IMR-90 (cell line): ENCODE measurements around the gene PDCL3. TPM values are rescaled to one million over a fixed set of nuclear protein-coding genes. Genes with fewer than 3 reads are reported as not detected.

Experiments
- ATAC-seq: fragments of 200-7000 bp; cut with Tn5 transposase; 2 replicates; pipeline ENCODE4 v1.9.1; 2020; ENCODE audit warnings: low read depth, mild to moderate bottlenecking, moderate library complexity
- BruUV-seq: library from RNA; stranded (reverse); fragments of 400-500 nt; replicated peaks from 2 replicates; lab custom pipeline; 2021; lab: Mats Ljungman, UMichigan
- CTCF ChIA-PET: fragments of 300-600 bp; formaldehyde crosslinking; extraction: SDS; loops from one replicate; lab custom pipeline; 2021; ENCODE audit warnings: antibody characterized with exemption; lab: Yijun Ruan, JAX
- POLR2A ChIA-PET: fragments of 300-600 bp; sonication (Branson Sonifier 250); formaldehyde crosslinking; loops from one replicate; lab custom pipeline; 2022; ENCODE audit warnings: antibody characterized with exemption; ENCODE audit not compliant: unreplicated experiment; lab: Charles Lee
- DNase-seq: peaks from one replicate; pipeline ENCODE4 v3.0.0; 2013
- H2AFZ ChIP-seq: replicated peaks from 2 replicates; pipeline ENCODE3; 2013; ENCODE audit warnings: low read length, mild to moderate bottlenecking; ENCODE audit not compliant: poor library complexity
- H2AK5ac ChIP-seq: 2 replicates; pipeline ENCODE4 v1.6.1; 2013; ENCODE audit warnings: low read depth, low read length, inconsistent platforms
- H2AK9ac ChIP-seq: replicated peaks from 2 replicates; pipeline ENCODE3; 2013; ENCODE audit warnings: mild to moderate bottlenecking, low read depth, low read length, moderate library complexity; ENCODE audit not compliant: poor library complexity
- H2BK120ac ChIP-seq: 2 replicates; pipeline ENCODE4 v1.6.1; 2013; ENCODE audit warnings: low read depth, low read length, inconsistent platforms
- H2BK15ac ChIP-seq: 3 replicates; pipeline ENCODE4 v1.6.1; 2013; ENCODE audit warnings: low read depth, low read length, inconsistent platforms
- H2BK20ac ChIP-seq: 2 replicates; pipeline ENCODE4 v1.6.1; 2013; ENCODE audit warnings: low read depth, mild to moderate bottlenecking, inconsistent platforms, low read length, moderate library complexity
- H2BK5ac ChIP-seq: 2 replicates; pipeline ENCODE4 v1.6.1; 2013; ENCODE audit warnings: mild to moderate bottlenecking, low read depth, low read length, inconsistent platforms; ENCODE audit not compliant: poor library complexity, severe bottlenecking
- H3K14ac ChIP-seq: replicated peaks from 2 replicates; pipeline ENCODE4 v1.6.1; 2013; ENCODE audit warnings: low read depth, low read length, inconsistent platforms
- H3K18ac ChIP-seq: 2 replicates; pipeline ENCODE4 v1.6.1; 2013; ENCODE audit warnings: low read depth, low read length, control low read depth
- H3K23ac ChIP-seq: 2 replicates; pipeline ENCODE4 v1.6.1; 2013; ENCODE audit warnings: low read depth, low read length, inconsistent platforms
- H3K27ac ChIP-seq: 2 replicates; pipeline ENCODE4 v1.5.1; 2013; ENCODE audit warnings: mild to moderate bottlenecking, control low read depth, low read length; ENCODE audit not compliant: insufficient read depth
- H3K27me3 ChIP-seq: 2 replicates; pipeline ENCODE4 v1.6.1; 2013; ENCODE audit warnings: low read length; ENCODE audit not compliant: control insufficient read depth, insufficient read depth
- H3K36me3 ChIP-seq: 2 replicates; pipeline ENCODE4 v1.6.1; 2013; ENCODE audit warnings: low read length, mixed read lengths; ENCODE audit not compliant: control insufficient read depth, insufficient read depth
- H3K4ac ChIP-seq: 2 replicates; pipeline ENCODE4 v1.6.1; 2013; ENCODE audit warnings: low read depth, low read length, inconsistent platforms
- H3K4me1 ChIP-seq: 2 replicates; pipeline ENCODE4 v1.6.1; 2013; ENCODE audit warnings: low read length, mixed read lengths; ENCODE audit not compliant: control insufficient read depth, insufficient read depth
- H3K4me2 ChIP-seq: 2 replicates; pipeline ENCODE4 v1.6.1; 2013; ENCODE audit warnings: low read depth, mild to moderate bottlenecking, control low read depth, low read length, moderate library complexity
- H3K4me3 ChIP-seq: 2 replicates; pipeline ENCODE4 v1.5.1; 2013; ENCODE audit warnings: low read depth, mild to moderate bottlenecking, control low read depth, low read length, moderate library complexity; ENCODE audit not compliant: insufficient read depth
- H3K56ac ChIP-seq: 2 replicates; pipeline ENCODE4 v1.6.1; 2013; ENCODE audit warnings: low read length, inconsistent platforms; ENCODE audit not compliant: insufficient read depth; ENCODE audit errors: extremely low read depth
- H3K79me1 ChIP-seq, 2 experiments: 2 replicates each; pipeline ENCODE4 v1.6.1; 2013; ENCODE audit warnings: low read length in 2 of 2, inconsistent platforms in 1 of 2, low read depth in 1 of 2
- H3K9ac ChIP-seq: 2 replicates; pipeline ENCODE4 v1.6.1; 2013; ENCODE audit warnings: low read depth, low read length, control low read depth
- H3K9me1 ChIP-seq: 2 replicates; pipeline ENCODE4 v1.6.1; 2013; ENCODE audit warnings: low read length, inconsistent platforms; ENCODE audit not compliant: insufficient read depth
- H3K9me3 ChIP-seq: 2 replicates; pipeline ENCODE4 v1.6.1; 2013; ENCODE audit warnings: low read length; ENCODE audit not compliant: control insufficient read depth, insufficient read depth
- H4K20me1 ChIP-seq: 2 replicates; pipeline ENCODE4 v1.6.1; 2013; ENCODE audit warnings: low read length, inconsistent platforms; ENCODE audit not compliant: insufficient read depth
- H4K5ac ChIP-seq: 2 replicates; pipeline ENCODE4 v1.6.1; 2013; ENCODE audit warnings: mild to moderate bottlenecking, low read depth, low read length, control low read depth
- H4K8ac ChIP-seq, 2 experiments: 2 replicates each; pipeline ENCODE4 v1.6.1; 2013; ENCODE audit warnings: low read depth in 2 of 2, low read length in 2 of 2, control low read depth in 1 of 2, inconsistent platforms in 1 of 2
- H4K91ac ChIP-seq: 2 replicates; pipeline ENCODE4 v1.6.1; 2013; ENCODE audit warnings: low read depth, low read length, inconsistent platforms; ENCODE audit not compliant: insufficient read depth
- BHLHE40 ChIP-seq: fragments of 150-350 bp; IDR thresholded peaks from 2 replicates; pipeline ENCODE4 v1.6.1; 2016; ENCODE audit warnings: mild to moderate bottlenecking, low read depth, low read length
- CEBPB ChIP-seq: IDR thresholded peaks from 2 replicates; pipeline ENCODE4 v1.6.1; 2012; ENCODE audit warnings: low read depth, low read length, improper control_type of control experiment
- CHD1 ChIP-seq: IDR thresholded peaks from 2 replicates; pipeline ENCODE4 v1.6.1; 2012; ENCODE audit warnings: low read depth, low read length, improper control_type of control experiment
- CTCF ChIP-seq: conservative IDR thresholded peaks from 2 replicates; pipeline ENCODE4 v1.5.1; 2012; ENCODE audit warnings: mild to moderate bottlenecking, low read depth, low read length, improper control_type of control experiment
- ELK1 ChIP-seq: fragments of 150-350 bp; IDR thresholded peaks from 2 replicates; pipeline ENCODE4 v1.6.1; 2016; ENCODE audit warnings: low read depth, mild to moderate bottlenecking, low read length, moderate library complexity, borderline replicate concordance
- FOS ChIP-seq: fragments of 150-350 bp; IDR thresholded peaks from 2 replicates; pipeline ENCODE4 v1.6.1; 2016; ENCODE audit warnings: low read depth, low read length
- MAFK ChIP-seq: IDR thresholded peaks from 2 replicates; pipeline ENCODE4 v1.6.1; 2012; ENCODE audit warnings: low read depth, low read length, improper control_type of control experiment
- MAZ ChIP-seq: IDR thresholded peaks from 2 replicates; pipeline ENCODE4 v1.6.1; 2012; ENCODE audit warnings: low read depth, mild to moderate bottlenecking, low read length, improper control_type of control experiment, moderate library complexity, borderline replicate concordance
- MXI1 ChIP-seq: IDR thresholded peaks from 2 replicates; pipeline ENCODE4 v1.6.1; 2012; ENCODE audit warnings: low read depth, mild to moderate bottlenecking, low read length, moderate library complexity, borderline replicate concordance
- NFE2L2 ChIP-seq: fragments of 150-350 bp; IDR thresholded peaks from 2 replicates; pipeline ENCODE4 v1.6.1; 2016; ENCODE audit warnings: low read depth, mild to moderate bottlenecking, low read length
- POLR2A ChIP-seq: IDR thresholded peaks from 2 replicates; pipeline ENCODE4 v1.6.1; 2012; ENCODE audit warnings: mild to moderate bottlenecking, low read depth, low read length
- RAD21 ChIP-seq: IDR thresholded peaks from 2 replicates; pipeline ENCODE4 v1.6.1; 2012; ENCODE audit warnings: low read length, improper control_type of control experiment
- RCOR1 ChIP-seq: IDR thresholded peaks from 2 replicates; pipeline ENCODE4 v1.6.1; 2012; ENCODE audit warnings: mild to moderate bottlenecking, low read length, improper control_type of control experiment; ENCODE audit not compliant: insufficient replicate concordance
- RFX5 ChIP-seq: IDR thresholded peaks from 2 replicates; pipeline ENCODE4 v1.8.0; 2012; ENCODE audit warnings: low read depth, mild to moderate bottlenecking, low read length, moderate library complexity
- SMC3 ChIP-seq: fragments of 150-350 bp; IDR thresholded peaks from 2 replicates; pipeline ENCODE4 v1.6.1; 2016; ENCODE audit warnings: low read depth, mild to moderate bottlenecking, antibody characterized with exemption, low read length, moderate library complexity
- USF2 ChIP-seq: fragments of 150-350 bp; IDR thresholded peaks from 2 replicates; pipeline ENCODE4 v1.6.1; 2017; ENCODE audit warnings: mild to moderate bottlenecking, antibody characterized with exemption, low read length, low read depth
- WGBS, 2 experiments: methylation state at CpG; one replicate each; pipeline versions ENCODE4 v1.1.5 to v1.1.7; 2013; ENCODE audit warnings: missing lambda C conversion rate in 2 of 2; ENCODE audit not compliant: insufficient read length in 1 of 2; ENCODE audit errors: extremely low coverage in 2 of 2; 5-methylcytosine and 5-hydroxymethylcytosine counted together
- dilution Hi-C: fragments of 300-500 bp; cut with HindIII; formaldehyde crosslinking; loops from one replicate; pipeline ENCODE4 v1.14.3; 2018; ENCODE audit warnings: low sequenced_read_pairs; ENCODE audit not compliant: unreplicated experiment
- in situ Hi-C: fragments of 300-500 bp; cut with MboI; formaldehyde crosslinking; loops from 3 replicates; pipeline ENCODE4 v1.14.3; 2019; ENCODE audit warnings: low sequenced_read_pairs, inconsistent platforms, mixed read lengths
- intact Hi-C: fragments of 100-400 bp; cut with micrococcal nuclease; formaldehyde crosslinking; loops from 2 replicates; pipeline ENCODE4 v1.10.0; 2022
- polyA plus RNA-seq, 3 experiments: library from polyadenylated mRNA; depleted of rRNA; stranded (reverse); fragments of >200 nt; gene quantifications; 2 replicates each; pipeline ENCODE4 v1.2.3, GENCODE V29; 2012; ENCODE audit warnings: low replicate concordance in 1 of 3
- total RNA-seq: library from RNA; depleted of rRNA; stranded (reverse); fragments of >200 nt; gene quantifications from 2 replicates; pipeline ENCODE4 v1.2.3, GENCODE V29; 2012

Gene PDCL3
- total and polyA plus RNA-seq, 2 of the 4 experiments (the other 2 are of a cell fraction) = 9.5 to 26.4 TPM

- Histone ChIP-seq H3K23ac (no peak overlapping the region), H2BK5ac (no peak overlapping the region), H4K20me1 (no peaks in the 10 kb centered on the region), H3K56ac (no peak overlapping the region), H3K9me1 (no peaks in the 10 kb centered on the region), H3K9me3 (no peaks in the 10 kb centered on the region), H2AFZ (peak overlapping the region; percentile 7), H3K4ac (no peak overlapping the region), H3K27ac (no peak overlapping the region), H3K27me3 (no peaks in the 10 kb centered on the region; the same call in 1 of the 2 replicates), H2BK120ac (no peak overlapping the region), H4K91ac (no peak overlapping the region), H3K14ac (no peak overlapping the region), H2AK5ac (no peak overlapping the region), H3K9ac (no peak overlapping the region), H3K4me2 (no peak overlapping the region), H2BK20ac (no peak overlapping the region), H3K4me3 (no peak overlapping the region), H4K5ac (no peak overlapping the region), H2BK15ac (no peak overlapping the region), H3K4me1 (no peaks in the 10 kb centered on the region), H3K18ac (no peak overlapping the region), H2AK9ac (no peak overlapping the region), H3K79me1 (no peaks in the 10 kb centered on the region), H3K36me3 (no peaks in the 10 kb centered on the region), H4K8ac (no peak overlapping the region)
- no CpG with 5 or more reads among the region's 1 CpG for WGBS, 2 experiments
- BruUV-seq = no TSS peak
- no peak for DNase-seq
- intact Hi-C loops = no loop called here
- in situ Hi-C loops = no loop called here
- ChIA-PET CTCF (interaction anchor here (1.3 kb wide), 1 partner anchor 13 kb away, joined by 3 read pairs; no protein-coding TSS in a partner anchor), POLR2A (no interaction called here)
- TF ChIP-seq SMC3 (no peak), MXI1 (no peak), FOS (no peak), USF2 (no peak), CEBPB (no peak), ELK1 (no peak), RAD21 (no peak), MAFK (no peak), MAZ (no peak), RFX5 (no peak), POLR2A (no peak), CHD1 (no peak), RCOR1 (no peak), BHLHE40 (no peak), NFE2L2 (no peak), CTCF (no peak)
- dilution Hi-C loops = no loop called here
- ATAC-seq = no peak
These were observed 35.9 kb upstream of the PDCL3 start for GRCh38 chr2:100526868-100527267.
